GM18907 (cell line): ENCODE data around the gene NSA2.
A peak's percentile ranks its signal among the peaks of the same experiment; 100 is the strongest.
"Not testable (repeated sequence)": the region's sequence is repeated elsewhere in the genome, so short reads cannot be mapped to it uniquely, and the experiment has no call there.

Experiments used
- ATAC-seq: cut with Tn5 transposase; IDR thresholded peaks from one replicate; pipeline ENCODE4 v1.9.1; 2021; ENCODE audit warnings: mild to moderate bottlenecking, moderate library complexity; ENCODE audit not compliant: unreplicated experiment

Gene NSA2

GRCh38 chr5:74766849-74767578 lies at the start of gene NSA2, which contains the start of gene GFM2:
NSA2 (plus strand) TSS chr5:74767249; CDS start chr5:74767361, 112 bp downstream.
GFM2 (minus strand) TSS chr5:74767117; CDS start chr5:74763742, 3,375 bp downstream.
- ATAC-seq: peak; percentile 94

- no peak for ATAC-seq
Observed at GRCh38 chr5:74717596-74717995, 49.5 kb upstream of the NSA2 start.

GRCh38 chr5:74722271-74722670 lies 44.8 kb upstream of the NSA2 start:
- no peak for ATAC-seq

- ATAC-seq: no peak
Observed at GRCh38 chr5:74725331-74725730, 41.7 kb upstream of the NSA2 start.

- no peak for ATAC-seq
Observed at GRCh38 chr5:74736759-74737158, 30.3 kb upstream of the NSA2 start.

GRCh38 chr5:74738406-74738805 lies 28.6 kb upstream of the NSA2 start:
- no peak for ATAC-seq

- ATAC-seq: not testable (repeated sequence)
Observed at GRCh38 chr5:74748742-74749141, 18.3 kb upstream of the NSA2 start.

GRCh38 chr5:74761241-74761640 lies 5.8 kb upstream of the NSA2 start:
- no peak for ATAC-seq

GRCh38 chr5:74762599-74762998 lies 4.5 kb upstream of the NSA2 start:
- ATAC-seq: no peak

GRCh38 chr5:74763504-74763903 lies 3.5 kb upstream of the NSA2 start:
- no peak for ATAC-seq

- no peak for ATAC-seq
Observed at GRCh38 chr5:74765201-74765600, 1.8 kb upstream of the NSA2 start.

GRCh38 chr5:74765929-74766328 lies 1.1 kb upstream of the NSA2 start:
- ATAC-seq: no peak

- ATAC-seq: peak; percentile 49
Observed at GRCh38 chr5:74766418-74766848, 616 bp upstream of the NSA2 start.

GRCh38 chr5:74767579-74767913 lies 497 bp downstream of the NSA2 start:
- ATAC-seq: peak; percentile 31

- ATAC-seq: no peak
Observed at GRCh38 chr5:74772359-74772758, 5.3 kb downstream of the NSA2 start.

- ATAC-seq: no peak
Observed at GRCh38 chr5:74778609-74779008, 11.6 kb downstream of the NSA2 start.

GRCh38 chr5:74786851-74787250 lies 19.8 kb downstream of the NSA2 start:
- ATAC-seq: no peak

GRCh38 chr5:74787424-74787823 lies 20.4 kb downstream of the NSA2 start:
- no peak for ATAC-seq

- not testable (repeated sequence) for ATAC-seq
Observed at GRCh38 chr5:74791669-74792068, 24.6 kb downstream of the NSA2 start.

GRCh38 chr5:74798977-74799911 lies 32.2 kb downstream of the NSA2 start:
- ATAC-seq: no peak

- no peak for ATAC-seq
Observed at GRCh38 chr5:74801197-74801596, 34.1 kb downstream of the NSA2 start.

GRCh38 chr5:74801941-74802340 lies 34.9 kb downstream of the NSA2 start:
- ATAC-seq: no peak
